ENCODE data around the gene PSKH1.

GRCh38 chr16:67976205-67976604 lies 83.2 kb downstream of the PSKH1 start:
- TF ChIP-seq CTCF (IDR thresholded peaks at IDR 0.05), result no peak
- no peak for TF ChIP-seq POLR2A (IDR thresholded peaks at IDR 0.05)

Measured in testis (tissue), 2 donors.